Thoracic aorta (tissue), 2 donors: Measurements from ENCODE around the gene ARL6IP5. TPM values are rescaled to one million over a fixed set of nuclear protein-coding genes. Genes with fewer than 3 reads are reported as not detected.

ENCODE experiments used
- ATAC-seq: fragments of 150-250 bp; one replicate; pipeline ENCODE4 v1.8.0; 2017; ENCODE audit warnings: low read depth; ENCODE audit not compliant: insufficient number of reproducible peaks, low FRiP score
- DNase-seq: peaks from one replicate; pipeline ENCODE4 v3.0.0-alpha.2; 2020; ENCODE audit warnings: low spot score
- H3K27ac ChIP-seq, 2 donors: fragments of 200-600 bp; sonication (generic); 1 replicate in 1 of 2; 2 replicates in 1 of 2; pipeline ENCODE4 v1.5.1; 2016; ENCODE audit warnings: mild to moderate bottlenecking in 2 of 2, moderate library complexity in 2 of 2
- H3K27me3 ChIP-seq: fragments of 200-600 bp; sonication (generic); replicated peaks from 2 replicates; pipeline ENCODE4 v1.6.0; 2016; ENCODE audit warnings: mild to moderate bottlenecking; ENCODE audit not compliant: insufficient read depth
- H3K36me3 ChIP-seq: fragments of 200-600 bp; sonication (generic); one replicate; pipeline ENCODE4 v1.5.1; 2016
- H3K4me1 ChIP-seq, 2 donors: fragments of 200-600 bp; sonication (generic); 1 replicate in 1 of 2; 2 replicates in 1 of 2; pipeline versions ENCODE4 v1.5.1 to v1.6.0; 2016; ENCODE audit warnings: low read depth in 2 of 2, mild to moderate bottlenecking in 1 of 2; ENCODE audit not compliant: control insufficient read depth in 1 of 2
- H3K4me3 ChIP-seq: fragments of 200-600 bp; sonication (generic); 2 replicates; pipeline ENCODE4 v1.5.1; 2016; ENCODE audit warnings: mild to moderate bottlenecking
- H3K9me3 ChIP-seq: fragments of 200-600 bp; sonication (generic); 2 replicates; pipeline ENCODE4 v1.5.1; 2016
- total RNA-seq, 2 donors: library from RNA; depleted of rRNA; stranded (reverse); fragments of >200 nt; gene quantifications; one replicate each; pipeline versions ENCODE4 v1.1.0 to v1.2.3, GENCODE V29; 2016
- TF ChIP-seq, protein P1 (sequence below): fragments of 200-600 bp; sonication (generic); IDR thresholded peaks from one replicate; pipeline ENCODE4 v1.5.1; 2019; ENCODE audit warnings: antibody characterized with exemption

ARL6IP5 gene
- total RNA-seq, 2 donors from 2014 or later, result 195 to 269 TPM

DNA sequence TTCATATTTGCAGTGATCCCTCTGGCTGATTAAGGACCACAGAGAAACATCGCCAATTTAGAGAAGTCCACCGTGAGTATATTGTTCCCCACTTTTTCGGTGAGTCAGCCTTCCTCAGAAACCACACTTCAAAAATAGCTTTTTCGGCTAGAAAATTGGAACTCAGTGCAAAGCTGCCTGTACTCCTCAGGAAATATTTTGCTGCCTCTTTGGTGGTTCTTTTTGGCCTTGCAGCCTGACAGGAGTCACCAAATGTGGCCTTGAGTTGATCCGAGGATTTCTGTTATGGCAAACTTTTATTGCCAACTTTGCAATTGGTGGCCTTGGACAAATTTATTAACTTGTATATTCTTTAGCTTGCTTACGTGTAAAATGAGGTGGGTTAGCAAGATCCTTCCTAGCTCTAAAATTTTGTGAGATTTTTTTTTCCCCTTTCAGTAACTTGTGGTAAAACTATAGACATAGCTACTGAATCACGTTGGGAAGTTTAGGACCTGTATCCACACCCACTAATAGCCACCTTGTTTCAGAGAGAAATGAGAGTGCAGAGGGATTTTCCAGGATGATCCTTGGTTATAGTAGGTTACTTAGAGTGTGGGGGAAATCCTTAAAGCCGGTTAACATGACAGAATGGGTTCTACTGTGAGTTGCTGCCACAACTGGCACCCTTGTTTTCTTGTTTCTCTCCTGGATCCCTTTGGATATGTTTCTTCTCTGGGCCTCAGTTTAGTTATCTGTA is 9.9 kb downstream of the ARL6IP5 start:
- Histone ChIP-seq H3K4me1 (peaks cover 87 to 91% of the 10 kb centered on the region in 2 donors), H3K4me3 (peak overlapping the region; percentile 18), H3K9me3 (no peaks in the 10 kb centered on the region), H3K27ac (peak overlapping the region; percentile 72 to 83), H3K27me3 (no peaks in the 10 kb centered on the region), H3K36me3 (no peaks in the 10 kb centered on the region)
- TF ChIP-seq, protein P1, sequence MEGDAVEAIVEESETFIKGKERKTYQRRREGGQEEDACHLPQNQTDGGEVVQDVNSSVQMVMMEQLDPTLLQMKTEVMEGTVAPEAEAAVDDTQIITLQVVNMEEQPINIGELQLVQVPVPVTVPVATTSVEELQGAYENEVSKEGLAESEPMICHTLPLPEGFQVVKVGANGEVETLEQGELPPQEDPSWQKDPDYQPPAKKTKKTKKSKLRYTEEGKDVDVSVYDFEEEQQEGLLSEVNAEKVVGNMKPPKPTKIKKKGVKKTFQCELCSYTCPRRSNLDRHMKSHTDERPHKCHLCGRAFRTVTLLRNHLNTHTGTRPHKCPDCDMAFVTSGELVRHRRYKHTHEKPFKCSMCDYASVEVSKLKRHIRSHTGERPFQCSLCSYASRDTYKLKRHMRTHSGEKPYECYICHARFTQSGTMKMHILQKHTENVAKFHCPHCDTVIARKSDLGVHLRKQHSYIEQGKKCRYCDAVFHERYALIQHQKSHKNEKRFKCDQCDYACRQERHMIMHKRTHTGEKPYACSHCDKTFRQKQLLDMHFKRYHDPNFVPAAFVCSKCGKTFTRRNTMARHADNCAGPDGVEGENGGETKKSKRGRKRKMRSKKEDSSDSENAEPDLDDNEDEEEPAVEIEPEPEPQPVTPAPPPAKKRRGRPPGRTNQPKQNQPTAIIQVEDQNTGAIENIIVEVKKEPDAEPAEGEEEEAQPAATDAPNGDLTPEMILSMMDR, result no peak
- DNase-seq, result no peak
- ATAC-seq, result no peak

DNA sequence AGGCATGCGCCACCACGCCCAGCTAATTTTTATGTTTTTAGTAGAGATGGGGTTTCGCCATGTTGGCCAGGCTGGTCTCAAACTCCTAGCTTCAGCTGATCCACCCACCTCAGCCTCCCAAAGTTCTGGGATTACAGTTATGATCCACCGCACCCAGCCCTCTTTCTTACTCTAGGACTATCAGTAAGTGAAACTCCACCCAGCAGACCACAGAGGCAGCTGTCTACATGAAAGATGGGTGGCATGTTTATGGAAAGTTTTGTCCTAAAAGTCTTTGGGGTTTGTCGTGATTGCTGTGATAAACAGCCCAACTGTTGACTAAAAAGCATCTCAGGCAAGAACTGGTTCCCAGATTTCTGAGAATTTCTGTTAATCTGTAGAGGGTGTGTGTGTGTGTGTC is 10.9 kb downstream of the ARL6IP5 start:
- TF ChIP-seq, protein P1, result no peak
- H3K27ac ChIP-seq, result peak overlapping the region; percentile 71 to 72
- no peaks in the 10 kb centered on the region for H3K27me3 ChIP-seq
- H3K36me3 ChIP-seq, result no peaks in the 10 kb centered on the region
- no peaks in the 10 kb centered on the region for H3K9me3 ChIP-seq
- DNase-seq (no peak), ATAC-seq (no peak)
- peak overlapping the region; percentile 1 for H3K4me3 ChIP-seq
- H3K4me1 ChIP-seq, result peaks cover 78 to 86% of the 10 kb centered on the region in 2 donors

DNA sequence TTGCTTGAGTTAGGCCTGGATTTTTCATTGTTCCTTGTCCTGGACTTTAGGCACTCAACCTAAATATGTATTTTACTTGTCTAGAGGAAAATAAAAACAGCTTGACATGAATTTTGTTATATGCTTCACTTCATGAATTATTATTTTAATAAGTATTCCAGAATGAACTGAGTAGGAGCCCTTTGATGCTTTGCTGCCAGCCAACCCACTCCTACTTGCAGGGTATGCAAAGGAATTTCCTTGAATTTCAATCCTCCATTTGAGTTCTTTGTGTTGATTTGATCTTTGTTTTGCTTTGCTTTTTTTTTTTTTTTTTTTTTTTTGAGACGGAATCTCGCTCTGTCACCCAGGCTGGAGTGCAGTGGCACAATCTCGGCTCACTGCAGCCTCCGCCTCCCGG is 11.6 kb downstream of the ARL6IP5 start:
- H3K27me3 ChIP-seq, result no peaks in the 10 kb centered on the region
- H3K36me3 ChIP-seq, result no peaks in the 10 kb centered on the region
- peak overlapping the region; percentile 71 to 72 for H3K27ac ChIP-seq
- no peak for DNase-seq
- TF ChIP-seq, protein P1, result no peak
- no peaks in the 10 kb centered on the region for H3K9me3 ChIP-seq
- H3K4me1 ChIP-seq, result peaks cover 71 to 86% of the 10 kb centered on the region in 2 donors
- ATAC-seq, result no peak
- H3K4me3 ChIP-seq, result peak overlapping the region; percentile 1

DNA sequence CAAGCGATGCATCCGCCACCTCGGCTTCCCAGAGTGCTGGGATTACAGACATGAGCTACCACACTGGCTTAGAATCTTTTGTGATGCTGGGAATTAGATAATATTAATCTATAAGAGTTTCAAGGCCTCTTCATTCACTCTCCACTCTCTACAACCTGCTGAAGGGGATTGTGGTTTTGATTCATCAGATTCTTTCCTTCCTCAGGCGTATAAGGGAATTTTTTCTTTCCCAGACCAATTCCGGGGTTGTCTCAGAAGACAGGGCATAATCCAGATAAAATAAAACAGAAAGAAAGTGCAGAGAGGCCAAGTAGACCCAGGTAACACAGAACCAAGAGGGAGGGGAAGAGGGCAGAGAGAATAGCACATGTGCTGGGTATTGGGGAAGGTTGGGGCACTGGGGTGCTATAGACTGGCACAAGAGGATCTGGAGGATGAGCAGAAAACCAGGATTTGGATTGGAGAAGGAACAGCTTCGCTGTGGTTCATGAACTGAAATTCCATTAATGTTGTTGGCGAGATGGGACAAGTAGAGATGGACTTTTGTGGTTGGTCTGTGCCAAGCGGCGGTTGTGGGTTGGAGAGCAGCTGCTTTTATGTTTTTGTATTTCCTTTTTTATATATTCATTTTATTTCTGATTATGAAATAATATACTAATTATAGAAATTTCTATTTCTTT is 12.8 kb downstream of the ARL6IP5 start:
- TF ChIP-seq, protein P1, result no peak
- H3K4me1 ChIP-seq, result peaks cover 59 to 76% of the 10 kb centered on the region in 2 donors
- no peak for DNase-seq
- ATAC-seq, result no peak
- H3K36me3 ChIP-seq, result peaks cover 6% of the 10 kb centered on the region
- no peaks in the 10 kb centered on the region for H3K9me3 ChIP-seq
- H3K4me3 ChIP-seq, result no peak overlapping the region
- no peaks in the 10 kb centered on the region for H3K27me3 ChIP-seq
- peak overlapping the region; percentile 62 to 71 for H3K27ac ChIP-seq

DNA sequence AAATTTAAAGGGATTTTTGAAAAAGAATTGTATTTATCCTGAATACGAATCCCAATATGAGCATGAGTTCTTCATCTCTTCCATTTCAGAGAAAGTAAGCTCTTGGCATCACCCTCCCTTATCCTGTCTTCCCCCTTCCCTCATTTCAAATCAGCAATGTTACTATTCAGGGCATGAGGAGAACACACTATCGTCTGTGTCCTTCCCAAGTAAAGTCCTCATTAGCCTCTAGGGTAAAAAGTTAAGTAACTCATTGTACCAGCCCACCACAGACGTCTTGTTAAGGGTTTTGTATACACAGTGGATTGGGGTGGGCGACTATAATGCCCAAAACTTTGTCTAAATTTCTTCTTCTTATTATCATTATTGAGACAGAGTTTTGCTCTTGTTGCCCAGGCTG is 14.8 kb downstream of the ARL6IP5 start:
- ATAC-seq (no peak), DNase-seq (no peak)
- no peaks in the 10 kb centered on the region for H3K9me3 ChIP-seq
- H3K4me1 ChIP-seq, result peaks cover 39 to 56% of the 10 kb centered on the region in 2 donors
- peak overlapping the region in 1 of 2 donors; percentile 9 for H3K27ac ChIP-seq
- no peak overlapping the region for H3K4me3 ChIP-seq
- TF ChIP-seq, protein P1, result no peak
- H3K27me3 ChIP-seq, result no peaks in the 10 kb centered on the region
- H3K36me3 ChIP-seq, result peaks cover 10% of the 10 kb centered on the region
